Measurements from ENCODE around the gene GARIN5A.

DNA sequence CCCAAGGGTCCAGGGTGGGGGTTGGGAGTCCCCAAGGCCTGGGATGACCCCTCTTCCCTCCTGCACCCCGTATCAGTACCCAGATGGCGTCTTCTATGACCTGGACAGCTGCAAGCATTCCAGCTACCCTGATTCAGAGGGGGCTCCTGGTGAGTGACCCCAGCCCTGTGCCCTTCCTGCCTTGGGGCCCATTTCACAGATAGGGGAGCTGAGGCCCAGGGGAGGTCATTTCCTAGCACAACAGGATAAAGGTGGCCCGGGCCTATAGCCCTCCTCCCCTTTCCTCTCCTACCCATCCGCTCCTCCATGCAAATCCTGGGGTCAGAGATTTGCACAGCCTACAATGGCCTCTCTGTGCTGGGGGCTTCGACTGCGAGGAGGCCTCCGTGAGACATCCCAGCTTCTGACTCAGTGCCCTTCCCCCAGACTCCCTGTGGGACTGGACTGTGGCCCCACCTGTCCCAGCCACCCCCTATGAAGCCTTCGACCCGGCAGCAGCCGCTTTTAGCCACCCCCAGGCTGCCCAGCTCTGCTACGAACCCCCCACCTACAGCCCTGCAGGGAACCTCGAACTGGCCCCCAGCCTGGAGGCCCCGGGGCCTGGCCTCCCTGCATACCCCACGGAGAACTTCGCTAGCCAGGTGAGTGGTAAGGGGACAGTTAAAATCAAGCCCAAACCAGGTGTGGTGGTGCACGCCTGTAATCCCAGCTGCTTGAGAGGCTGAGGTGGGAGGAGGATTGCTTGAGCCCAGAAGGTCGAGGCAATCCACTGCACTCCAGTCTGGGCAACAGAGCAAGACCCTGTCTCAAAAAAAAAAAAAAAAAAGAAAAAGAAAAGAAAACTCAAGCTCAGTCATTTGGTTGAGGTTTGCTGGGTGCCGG, 54.0 kb downstream of the GARIN5A start:
- TF ChIP-seq POLR2AphosphoS5 (IDR thresholded peaks at IDR 0.05; ENCODE audit: low read depth, low read length) (no peak), POLR2A (IDR thresholded peaks at IDR 0.05; ENCODE audit: low read depth, low read length) (no peak)
